ENCODE results near the gene LRRC7.

The LRRC7 gene

GRCh38 chr1:70112838-70113237 lies 545.1 kb downstream of the LRRC7 start:
- DNase-seq = no peak

GRCh38 chr1:70115315-70115714 lies 547.6 kb downstream of the LRRC7 start:
- no peak for DNase-seq

- no peak for DNase-seq
Observed at GRCh38 chr1:70117046-70117445, 549.3 kb downstream of the LRRC7 start.

- no peak for DNase-seq
Observed at GRCh38 chr1:70134148-70134547, 566.4 kb downstream of the LRRC7 start.

- no peak for DNase-seq
Observed at GRCh38 chr1:70140343-70140742, 572.6 kb downstream of the LRRC7 start.

- no peak for DNase-seq
Observed at GRCh38 chr1:70140894-70141293, 573.2 kb downstream of the LRRC7 start.

- DNase-seq = no peak
Observed at GRCh38 chr1:70142075-70142474, 574.4 kb downstream of the LRRC7 start.

- DNase-seq = no peak
Observed at GRCh38 chr1:70143048-70143659, 575.4 kb downstream of the LRRC7 start.

GRCh38 chr1:70146488-70146887 lies 578.8 kb downstream of the LRRC7 start:
- no peak for DNase-seq

- no peak for DNase-seq
Observed at GRCh38 chr1:70150444-70150843, 582.7 kb downstream of the LRRC7 start.

- no peak for DNase-seq
Observed at GRCh38 chr1:70153739-70154138, 586.0 kb downstream of the LRRC7 start.

GRCh38 chr1:70156529-70157120 lies 588.9 kb downstream of the LRRC7 start:
- DNase-seq = no peak

- DNase-seq = no peak
Observed at GRCh38 chr1:70164350-70164749, 596.6 kb downstream of the LRRC7 start.

GRCh38 chr1:70168283-70168682 lies 600.6 kb downstream of the LRRC7 start:
- DNase-seq = no peak

GRCh38 chr1:70169018-70169839 lies 601.5 kb downstream of the LRRC7 start:
- DNase-seq = no peak

GRCh38 chr1:70171512-70171911 lies 603.8 kb downstream of the LRRC7 start:
- DNase-seq = no peak

Data from SIG-M5 (cell line).